Esophagus muscularis mucosa (tissue), 4 donors: Measurements from ENCODE around the gene KRT73. TPM values are rescaled to one million over a fixed set of nuclear protein-coding genes. Genes with fewer than 3 reads are reported as not detected.

Source experiments
- DNase-seq: peaks from one replicate; pipeline ENCODE4 v3.0.0-alpha.2; 2017; ENCODE audit errors: extremely low spot score
- H3K27ac ChIP-seq, 4 donors: fragments of 200-600 bp; sonication (generic); replicated peaks in 1 of 4; 1 replicate in 3 of 4; 2 replicates in 1 of 4; pipeline ENCODE4 v1.5.1; 2016 to 2019; ENCODE audit warnings: mild to moderate bottlenecking in 1 of 4
- H3K27me3 ChIP-seq, 4 donors: fragments of 200-600 bp; sonication (generic); one replicate each; pipeline versions ENCODE4 v1.5.1 to v1.6.0; 2016 to 2019
- H3K36me3 ChIP-seq, 4 donors: fragments of 200-600 bp; sonication (generic); one replicate each; pipeline ENCODE4 v1.5.1; 2016 to 2019
- H3K4me1 ChIP-seq, 4 donors: fragments of 200-600 bp; sonication (generic); one replicate each; pipeline ENCODE4 v1.5.1; 2016 to 2019
- H3K4me3 ChIP-seq, 4 donors: fragments of 200-600 bp; sonication (generic); 1 replicate in 2 of 4; 2 replicates in 2 of 4; pipeline ENCODE4 v1.5.1; 2016 to 2019; ENCODE audit warnings: mild to moderate bottlenecking in 4 of 4, moderate library complexity in 1 of 4
- H3K9me3 ChIP-seq, 4 donors: fragments of 200-600 bp; sonication (generic); 1 replicate in 3 of 4; 2 replicates in 1 of 4; pipeline ENCODE4 v1.5.1; 2016 to 2019
- EP300 ChIP-seq: sonication (generic); formaldehyde crosslinking; IDR thresholded peaks from one replicate; pipeline ENCODE4 v1.6.1; 2017; ENCODE audit warnings: antibody characterized with exemption
- POLR2A ChIP-seq: fragments of 450-650 bp; IDR thresholded peaks from one replicate; pipeline ENCODE4 v1.6.1; 2017; ENCODE audit warnings: antibody characterized with exemption, moderate library complexity, mild to moderate bottlenecking, low read depth
- POLR2AphosphoS5 ChIP-seq, 2 donors: sonication (generic); formaldehyde crosslinking; IDR thresholded peaks; one replicate each; pipeline ENCODE4 v1.6.1; 2017; ENCODE audit warnings: antibody characterized with exemption in 2 of 2
- WGBS: methylation state at CpG from one replicate; pipeline ENCODE4 v1.1.5; 2018; 5-methylcytosine and 5-hydroxymethylcytosine counted together
- intact Hi-C: fragments of 100-400 bp; cut with DNase I; formaldehyde crosslinking; loops from one replicate; pipeline ENCODE4 v1.15.1; 2023
- total RNA-seq, 4 donors: library from RNA; depleted of rRNA; stranded (reverse); fragments of >200 nt; gene quantifications; one replicate each; pipeline versions ENCODE4 v1.1.0 to v1.2.1, GENCODE V29; 2016
- TF ChIP-seq, protein P1 (sequence below), 3 experiments: fragments of 200-600 bp in 2 of 3; fragments of 450-650 bp in 1 of 3; sonication (generic) in 2 of 3; IDR thresholded peaks; one replicate each; pipeline ENCODE4 v1.5.1; 2017 to 2019; ENCODE audit warnings: antibody characterized with exemption in 3 of 3, mild to moderate bottlenecking in 2 of 3, moderate library complexity in 1 of 3

The KRT73 gene
- total RNA-seq, 4 donors from 2014 or later: not detected

DNA sequence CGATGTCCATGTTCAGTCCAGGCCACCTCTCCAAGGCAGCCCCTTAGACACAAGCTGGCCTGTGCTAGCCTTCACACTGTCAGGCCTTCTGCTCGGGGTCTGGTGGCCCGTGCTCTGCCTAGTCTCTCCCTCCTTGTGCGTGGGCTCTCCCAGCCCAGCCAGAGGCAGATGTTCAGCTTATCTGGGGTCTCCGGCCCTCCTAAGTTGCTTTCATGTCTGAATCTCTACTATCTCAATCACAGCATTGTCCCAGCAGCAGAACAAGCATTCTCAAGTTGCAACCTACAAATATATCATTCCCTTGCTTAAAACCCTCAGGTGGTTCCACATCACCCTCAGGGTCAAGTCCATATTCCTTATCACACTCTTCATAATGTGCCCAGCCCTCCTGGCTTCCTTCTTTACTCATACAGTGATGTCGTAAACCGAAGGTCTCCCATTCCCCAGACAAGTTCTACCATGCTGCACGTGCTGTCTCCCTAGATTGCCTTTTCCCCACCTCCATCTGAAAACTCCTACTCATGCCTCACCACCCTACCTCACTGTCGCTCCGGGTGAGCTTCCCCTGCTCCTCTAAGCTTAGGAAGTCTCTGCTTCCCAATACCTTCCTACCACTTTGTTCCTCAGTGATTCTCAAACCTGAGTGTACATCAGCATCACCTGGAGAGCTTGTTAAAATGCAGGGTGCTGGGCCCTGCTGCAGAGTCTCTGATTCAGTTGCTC is 1.5 kb downstream of the KRT73 start:
- intact Hi-C loops: no loop called here
- Histone ChIP-seq H3K27ac (no peak overlapping the region), H3K4me3 (no peak overlapping the region), H3K9me3 (no peaks in the 10 kb centered on the region), H3K27me3 (peaks cover 0 to 15% (median 0%) of the 10 kb centered on the region in 4 donors), H3K4me1 (no peaks in the 10 kb centered on the region), H3K36me3 (no peaks in the 10 kb centered on the region)
- 93% methylated on average over 10 of the region's 10 CpGs for WGBS
- peak; percentile 72 for DNase-seq
- no peak for TF ChIP-seq POLR2A
- TF ChIP-seq, protein P1, sequence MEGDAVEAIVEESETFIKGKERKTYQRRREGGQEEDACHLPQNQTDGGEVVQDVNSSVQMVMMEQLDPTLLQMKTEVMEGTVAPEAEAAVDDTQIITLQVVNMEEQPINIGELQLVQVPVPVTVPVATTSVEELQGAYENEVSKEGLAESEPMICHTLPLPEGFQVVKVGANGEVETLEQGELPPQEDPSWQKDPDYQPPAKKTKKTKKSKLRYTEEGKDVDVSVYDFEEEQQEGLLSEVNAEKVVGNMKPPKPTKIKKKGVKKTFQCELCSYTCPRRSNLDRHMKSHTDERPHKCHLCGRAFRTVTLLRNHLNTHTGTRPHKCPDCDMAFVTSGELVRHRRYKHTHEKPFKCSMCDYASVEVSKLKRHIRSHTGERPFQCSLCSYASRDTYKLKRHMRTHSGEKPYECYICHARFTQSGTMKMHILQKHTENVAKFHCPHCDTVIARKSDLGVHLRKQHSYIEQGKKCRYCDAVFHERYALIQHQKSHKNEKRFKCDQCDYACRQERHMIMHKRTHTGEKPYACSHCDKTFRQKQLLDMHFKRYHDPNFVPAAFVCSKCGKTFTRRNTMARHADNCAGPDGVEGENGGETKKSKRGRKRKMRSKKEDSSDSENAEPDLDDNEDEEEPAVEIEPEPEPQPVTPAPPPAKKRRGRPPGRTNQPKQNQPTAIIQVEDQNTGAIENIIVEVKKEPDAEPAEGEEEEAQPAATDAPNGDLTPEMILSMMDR (IDR thresholded peaks at IDR 0.05): no peak
- TF ChIP-seq POLR2AphosphoS5 (IDR thresholded peaks at IDR 0.05): no peak
- TF ChIP-seq EP300: no peak

DNA sequence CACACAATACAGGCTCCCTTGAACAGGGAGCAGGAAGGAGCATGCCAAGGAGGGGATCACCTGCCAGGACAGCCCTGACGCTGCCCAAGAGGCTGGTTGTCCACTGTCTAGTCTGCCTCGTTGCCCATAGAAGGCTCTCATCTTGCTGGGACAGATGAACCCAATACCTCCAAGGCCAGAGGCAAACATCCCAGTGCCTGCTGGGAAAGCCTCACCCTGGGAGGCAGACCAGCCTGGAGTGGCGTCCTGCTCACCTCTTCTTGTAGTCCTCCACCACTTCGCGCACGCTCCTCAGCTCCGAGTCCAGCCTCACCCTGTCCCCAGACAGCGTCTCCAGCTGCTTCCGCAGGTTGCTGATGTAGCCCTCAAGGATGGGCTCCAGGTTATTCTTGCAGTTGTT is 2.4 kb downstream of the KRT73 start:
- intact Hi-C loops: no loop called here
- 90% methylated on average over 9 of the region's 9 CpGs for WGBS
- no peak for TF ChIP-seq POLR2AphosphoS5 (IDR thresholded peaks at IDR 0.05)
- no peak for TF ChIP-seq POLR2A
- TF ChIP-seq EP300: no peak
- TF ChIP-seq, protein P1 (IDR thresholded peaks at IDR 0.05): no peak

DNA sequence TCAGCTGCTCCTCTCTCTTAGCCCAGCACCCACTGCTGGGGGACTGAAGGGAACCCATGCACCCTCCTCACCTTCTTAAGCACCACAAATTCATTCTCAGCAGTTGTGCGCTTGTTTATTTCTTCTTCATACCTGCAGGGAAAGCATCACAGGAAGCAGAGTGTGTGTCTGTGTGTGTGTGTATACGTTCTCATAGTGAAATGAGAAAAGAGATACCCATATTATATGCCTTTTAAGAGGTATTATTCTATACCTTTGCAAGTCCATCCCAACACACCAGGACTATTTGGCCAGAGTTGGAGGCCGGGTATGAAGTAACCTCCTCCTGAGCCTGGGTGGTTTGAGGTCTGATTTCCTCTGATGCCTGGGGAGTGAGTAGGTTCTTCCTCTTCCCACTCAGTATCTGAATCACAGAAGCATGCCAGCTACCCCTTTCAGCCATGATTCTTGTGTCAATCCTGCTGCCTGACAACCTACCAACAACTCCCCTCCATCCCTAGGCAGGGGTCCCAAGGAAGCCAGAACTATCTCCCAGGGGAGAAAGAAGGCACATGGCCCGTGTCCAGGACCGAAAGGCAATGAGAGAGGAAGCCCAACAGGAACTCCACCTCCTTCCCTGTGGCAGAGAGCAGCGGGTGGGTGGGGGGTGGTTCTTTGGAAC is 3.0 kb downstream of the KRT73 start:
- intact Hi-C loops: no loop called here

More for the DNA sequence above, 2.4 kb downstream of the KRT73 start:
- Histone ChIP-seq H3K4me1 (no peaks in the 10 kb centered on the region), H3K4me3 (no peak overlapping the region), H3K27ac (no peak overlapping the region), H3K27me3 (peaks cover 0 to 25% (median 0%) of the 10 kb centered on the region in 4 donors), H3K36me3 (no peaks in the 10 kb centered on the region), H3K9me3 (no peaks in the 10 kb centered on the region)
- peak; percentile 50 for DNase-seq

DNA sequence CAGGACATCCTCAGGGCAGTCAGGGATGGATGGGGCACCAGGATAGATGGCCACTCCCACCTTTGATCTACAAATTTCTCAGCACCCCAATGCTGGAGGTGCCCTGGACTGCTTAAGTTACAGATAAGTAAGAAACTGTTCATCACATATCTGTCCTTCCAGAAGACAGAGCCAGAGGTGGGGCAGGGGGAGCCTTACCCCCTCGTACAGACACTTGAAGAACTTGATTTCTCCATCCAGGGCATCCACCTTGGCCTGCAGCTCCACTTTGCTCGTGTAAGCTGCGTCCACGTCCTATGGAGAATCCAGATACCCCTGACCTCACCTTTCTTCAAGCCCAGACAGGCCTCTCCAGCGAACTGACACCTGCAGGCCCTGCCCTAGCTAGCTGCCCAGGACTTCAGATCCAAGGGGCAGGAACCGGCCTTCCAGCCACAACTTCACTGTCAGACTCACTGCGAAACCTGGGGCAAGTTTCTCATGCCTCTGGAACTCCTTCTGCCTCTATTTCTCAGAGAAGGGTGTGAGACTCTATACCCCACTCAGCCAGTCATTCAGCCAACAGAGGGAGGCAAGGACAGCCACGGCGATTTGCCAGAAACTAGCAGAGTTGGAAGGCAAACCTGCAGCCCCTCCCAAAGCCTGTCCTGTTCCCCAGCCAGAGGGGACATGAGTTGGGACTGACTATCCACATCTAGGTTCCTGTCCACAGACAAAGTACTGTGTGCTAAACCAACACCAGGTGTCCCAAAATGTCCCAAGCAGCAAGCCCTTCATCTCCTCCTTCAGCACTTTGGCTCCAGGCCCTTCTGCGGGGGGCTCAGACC is 3.8 kb downstream of the KRT73 start:
- no peaks in the 10 kb centered on the region for H3K4me1 ChIP-seq
- intact Hi-C loops: no loop called here
- no peak for TF ChIP-seq POLR2AphosphoS5 (IDR thresholded peaks at IDR 0.05)
- TF ChIP-seq, protein P1 (IDR thresholded peaks at IDR 0.05): no peak
- TF ChIP-seq POLR2A: no peak
- DNase-seq: peak; percentile 62
- H3K4me3 ChIP-seq: no peak overlapping the region
- 88% methylated on average over 10 of the region's 10 CpGs for WGBS
- no peaks in the 10 kb centered on the region for H3K36me3 ChIP-seq
- no peak overlapping the region for H3K27ac ChIP-seq
- H3K27me3 ChIP-seq: peaks cover 0 to 35% (median 0%) of the 10 kb centered on the region in 4 donors
- H3K9me3 ChIP-seq: no peaks in the 10 kb centered on the region

More for the DNA sequence above, 3.0 kb downstream of the KRT73 start:
- peak; percentile 83 for DNase-seq
- no peaks in the 10 kb centered on the region for H3K4me1 ChIP-seq
- WGBS: 66% methylated on average over 6 of the region's 6 CpGs
- peaks cover 0 to 30% (median 0%) of the 10 kb centered on the region in 4 donors for H3K27me3 ChIP-seq
- no peaks in the 10 kb centered on the region for H3K36me3 ChIP-seq
- TF ChIP-seq POLR2AphosphoS5 (IDR thresholded peaks at IDR 0.05): no peak
- no peak for TF ChIP-seq EP300
- no peak for TF ChIP-seq POLR2A
- no peak overlapping the region for H3K27ac ChIP-seq
- H3K4me3 ChIP-seq: no peak overlapping the region
- no peaks in the 10 kb centered on the region for H3K9me3 ChIP-seq
